Measurements from ENCODE around the gene ZNRF4. TPM values are rescaled to one million over a fixed set of nuclear protein-coding genes. Genes with fewer than 3 reads are reported as not detected.

The ZNRF4 gene
- total RNA-seq, 2 donors from 2014 or later = not detected

GRCh38 chr19:5425260-5425659 lies 30.0 kb upstream of the ZNRF4 start:
- Mint-ChIP-seq H3K36me3 (ENCODE audit: low read depth) (no peaks in the 10 kb centered on the region), H3K9me3 (peaks cover 4% of the 10 kb centered on the region), H3K27me3 (ENCODE audit: insufficient read depth) (peaks cover 40% of the 10 kb centered on the region), H3K4me3 (no peak overlapping the region), H3K4me1 (peaks cover 14% of the 10 kb centered on the region), H3K27ac (no peak overlapping the region)
- no peaks in the 10 kb centered on the region for H3K9me3 ChIP-seq (ENCODE audit: control insufficient read depth, low read length)
- H3K36me3 ChIP-seq (ENCODE audit: control insufficient read depth, insufficient read depth, low read length) = no peaks in the 10 kb centered on the region
- no peaks in the 10 kb centered on the region for H3K4me1 ChIP-seq (ENCODE audit: control insufficient read depth, insufficient read depth, low read length)
- H3K27me3 ChIP-seq (ENCODE audit: control insufficient read depth, insufficient read depth, low read length, poor library complexity, severe bottlenecking) = no peaks in the 10 kb centered on the region
- no peak for DNase-seq
- no peak overlapping the region for H3K9ac ChIP-seq (ENCODE audit: extremely low read depth, low read length, poor library complexity, severe bottlenecking)
- no peak for TF ChIP-seq CTCF (conservative IDR thresholded peaks at IDR 0.05)
- 71 to 87% methylated on average over 1 of the region's 1 CpG for WGBS, 2 experiments (ENCODE audit: insufficient coverage in 1 of 2, insufficient read length in 1 of 2)
- no peak overlapping the region for H3K27ac ChIP-seq (ENCODE audit: low read depth, low read length)
- no peak overlapping the region for H3K4me3 ChIP-seq (ENCODE audit: low read length)

GRCh38 chr19:5430237-5430636 lies 25.0 kb upstream of the ZNRF4 start:
- Mint-ChIP-seq H3K27ac (no peak overlapping the region), H3K4me3 (no peak overlapping the region), H3K4me1 (peaks cover under 1% of the 10 kb centered on the region), H3K27me3 (ENCODE audit: insufficient read depth) (peaks cover 44% of the 10 kb centered on the region), H3K36me3 (ENCODE audit: low read depth) (no peaks in the 10 kb centered on the region), H3K9me3 (peaks cover 7% of the 10 kb centered on the region)
- WGBS, 2 experiments (ENCODE audit: insufficient coverage in 1 of 2, insufficient read length in 1 of 2) = 65 to 78% methylated on average over 5 to 10 of the region's 10 CpGs
- DNase-seq = peak; percentile 78
- no peak for TF ChIP-seq CTCF (conservative IDR thresholded peaks at IDR 0.05)
- no peaks in the 10 kb centered on the region for H3K36me3 ChIP-seq (ENCODE audit: control insufficient read depth, insufficient read depth, low read length)
- no peak overlapping the region for H3K27ac ChIP-seq (ENCODE audit: low read depth, low read length)
- no peak overlapping the region for H3K9ac ChIP-seq (ENCODE audit: extremely low read depth, low read length, poor library complexity, severe bottlenecking)
- H3K4me1 ChIP-seq (ENCODE audit: control insufficient read depth, insufficient read depth, low read length) = no peaks in the 10 kb centered on the region
- H3K27me3 ChIP-seq (ENCODE audit: control insufficient read depth, insufficient read depth, low read length, poor library complexity, severe bottlenecking) = no peaks in the 10 kb centered on the region
- no peaks in the 10 kb centered on the region for H3K9me3 ChIP-seq (ENCODE audit: control insufficient read depth, low read length)
- no peak overlapping the region for H3K4me3 ChIP-seq (ENCODE audit: low read length)

GRCh38 chr19:5432687-5433086 lies 22.5 kb upstream of the ZNRF4 start:
- WGBS, 2 experiments (ENCODE audit: insufficient coverage in 1 of 2, insufficient read length in 1 of 2) = 63 to 71% methylated on average over 4 to 5 of the region's 5 CpGs
- Mint-ChIP-seq H3K27ac (no peak overlapping the region), H3K4me3 (no peak overlapping the region)

More at GRCh38 chr19:5432687-5433086, 22.5 kb upstream of the ZNRF4 start:
- no peak overlapping the region for H3K4me3 ChIP-seq (ENCODE audit: low read length)
- H3K36me3 Mint-ChIP-seq (ENCODE audit: low read depth) = no peaks in the 10 kb centered on the region
- H3K9ac ChIP-seq (ENCODE audit: extremely low read depth, low read length, poor library complexity, severe bottlenecking) = no peak overlapping the region
- peaks cover 7% of the 10 kb centered on the region for H3K9me3 Mint-ChIP-seq
- no peaks in the 10 kb centered on the region for H3K27me3 ChIP-seq (ENCODE audit: control insufficient read depth, insufficient read depth, low read length, poor library complexity, severe bottlenecking)
- TF ChIP-seq CTCF (conservative IDR thresholded peaks at IDR 0.05) = no peak
- H3K4me1 Mint-ChIP-seq = peaks cover 5% of the 10 kb centered on the region
- no peaks in the 10 kb centered on the region for H3K4me1 ChIP-seq (ENCODE audit: control insufficient read depth, insufficient read depth, low read length)
- H3K27me3 Mint-ChIP-seq (ENCODE audit: insufficient read depth) = peaks cover 45% of the 10 kb centered on the region
- no peak for DNase-seq
- H3K36me3 ChIP-seq (ENCODE audit: control insufficient read depth, insufficient read depth, low read length) = no peaks in the 10 kb centered on the region
- H3K9me3 ChIP-seq (ENCODE audit: control insufficient read depth, low read length) = no peaks in the 10 kb centered on the region
- no peak overlapping the region for H3K27ac ChIP-seq (ENCODE audit: low read depth, low read length)
